ENCODE measurements around the gene GPC3.

Gene GPC3

GRCh38 chrX:133929836-133930464, 55.4 kb downstream of the GPC3 start:
- TF ChIP-seq CTCF (IDR thresholded peaks at IDR 0.05; ENCODE audit: low read depth, low read length, missing control alignments), result no peak
- no peak for DNase-seq (ENCODE audit: low read depth)
- H3K4me3 ChIP-seq (ENCODE audit: low read depth, low read length), result no peak overlapping the region

DNA sequence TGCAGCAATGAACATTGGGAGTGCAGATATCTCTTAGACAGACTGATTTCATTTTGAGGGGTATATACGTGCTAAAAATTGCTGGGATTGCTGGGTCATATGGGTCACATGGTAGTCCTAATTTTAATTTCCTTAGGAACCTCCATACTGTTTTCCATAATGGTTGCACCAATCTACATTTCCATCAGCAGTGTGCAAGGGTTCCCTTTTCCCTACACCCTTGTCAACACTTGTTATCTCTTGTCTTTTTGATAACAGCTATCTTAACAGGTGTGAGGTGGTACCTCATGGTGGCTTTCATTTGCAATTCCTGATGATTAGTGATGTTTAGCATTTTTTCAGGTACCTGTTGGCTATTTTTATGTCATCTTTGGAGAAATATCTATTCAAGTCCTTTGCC, 57.0 kb downstream of the GPC3 start:
- no peak for TF ChIP-seq CTCF (IDR thresholded peaks at IDR 0.05; ENCODE audit: low read depth, low read length, missing control alignments)
- no peak for DNase-seq (ENCODE audit: low read depth)
- H3K4me3 ChIP-seq (ENCODE audit: low read depth, low read length), result no peak overlapping the region

DNA sequence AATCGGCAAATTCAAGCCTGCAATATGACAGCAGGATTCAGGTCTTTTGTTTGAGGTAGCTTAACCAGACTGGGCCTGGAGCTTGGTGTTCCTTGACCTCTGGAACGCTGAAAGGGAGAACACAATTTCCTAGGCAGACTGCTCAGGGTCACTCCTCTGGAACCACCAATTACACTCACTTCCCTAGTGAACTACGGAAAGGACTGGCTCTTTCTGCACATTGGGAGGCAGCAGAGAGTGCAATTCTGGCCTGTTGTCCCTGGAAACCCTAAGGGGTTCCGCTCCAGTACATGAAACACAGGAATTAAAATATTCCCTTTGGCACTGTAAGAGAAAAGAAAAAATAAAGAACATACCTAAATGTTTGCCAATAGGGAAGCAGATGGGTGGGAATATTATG, 58.6 kb downstream of the GPC3 start:
- H3K4me3 ChIP-seq (ENCODE audit: low read depth, low read length), result no peak overlapping the region
- DNase-seq (ENCODE audit: low read depth), result no peak
- no peak for TF ChIP-seq CTCF (IDR thresholded peaks at IDR 0.05; ENCODE audit: low read depth, low read length, missing control alignments)

DNA sequence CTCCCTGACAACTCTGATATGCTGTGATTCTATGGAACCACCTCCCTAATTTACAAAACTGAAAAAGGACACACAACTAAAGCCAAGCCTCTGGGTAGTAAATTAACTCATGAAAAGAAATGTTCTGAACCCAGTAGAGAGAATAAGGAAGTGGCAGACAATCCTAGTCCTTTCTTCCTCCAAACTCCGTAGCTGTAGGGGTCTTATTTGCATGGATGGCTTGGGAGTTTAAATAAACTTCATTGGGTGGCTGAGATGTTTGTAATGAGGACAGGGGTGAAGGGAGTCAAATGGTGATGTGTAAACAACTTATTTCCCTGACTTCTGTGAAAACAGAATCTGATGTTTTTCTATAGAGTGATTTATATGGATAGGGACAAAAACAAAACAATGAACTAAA, 59.3 kb downstream of the GPC3 start:
- no peak overlapping the region for H3K4me3 ChIP-seq (ENCODE audit: low read depth, low read length)
- TF ChIP-seq CTCF (IDR thresholded peaks at IDR 0.05; ENCODE audit: low read depth, low read length, missing control alignments), result no peak
- DNase-seq (ENCODE audit: low read depth), result no peak

GRCh38 chrX:133924548-133924947, 60.8 kb downstream of the GPC3 start:
- no peak for TF ChIP-seq CTCF (IDR thresholded peaks at IDR 0.05; ENCODE audit: low read depth, low read length, missing control alignments)
- no peak for DNase-seq (ENCODE audit: low read depth)

GRCh38 chrX:133923548-133923947, 61.8 kb downstream of the GPC3 start:
- H3K4me3 ChIP-seq (ENCODE audit: low read depth, low read length), result no peak overlapping the region
- TF ChIP-seq CTCF (IDR thresholded peaks at IDR 0.05; ENCODE audit: low read depth, low read length, missing control alignments), result no peak
- DNase-seq (ENCODE audit: low read depth), result no peak

More at GRCh38 chrX:133924548-133924947, 60.8 kb downstream of the GPC3 start:
- no peak overlapping the region for H3K4me3 ChIP-seq (ENCODE audit: low read depth, low read length)

- no peak for DNase-seq (ENCODE audit: low read depth)
- no peak overlapping the region for H3K4me3 ChIP-seq (ENCODE audit: low read depth, low read length)
- no peak for TF ChIP-seq CTCF (IDR thresholded peaks at IDR 0.05; ENCODE audit: low read depth, low read length, missing control alignments)
Observed at GRCh38 chrX:133923113-133923512, 62.3 kb downstream of the GPC3 start.
